MCF 10A (cell line): ENCODE data around the gene FAM200B. TPM values are rescaled to one million over a fixed set of nuclear protein-coding genes. Genes with fewer than 3 reads are reported as not detected.

Experiments used
- BruUV-seq: library from RNA; stranded (reverse); fragments of 400-500 nt; replicated peaks from 2 replicates; lab custom pipeline; 2021; lab: Mats Ljungman, UMichigan
- CTCF ChIA-PET: fragments of 300-600 bp; sonication (Branson Sonifier 250); formaldehyde crosslinking; extraction: SDS; loops from one replicate; lab custom pipeline; 2021; ENCODE audit warnings: antibody characterized with exemption, inconsistent platforms; lab: Yijun Ruan, JAX
- POLR2A ChIA-PET: fragments of 300-600, 350-650 bp; sonication (Branson Sonifier 250); formaldehyde crosslinking; extraction: SDS; loops from one replicate; lab custom pipeline; 2020; ENCODE audit warnings: antibody characterized with exemption, inconsistent platforms; lab: Yijun Ruan, JAX
- DNase-seq: peaks from one replicate; pipeline ENCODE4 v3.0.0-alpha.2; 2018; ENCODE audit not compliant: unreplicated experiment
- H3K27ac Mint-ChIP-seq: one replicate; pipeline ENCODE4 v1.8.0; 2022; ENCODE audit warnings: mild to moderate bottlenecking, low read depth, mixed read lengths; ENCODE audit not compliant: unreplicated experiment
- H3K27me3 Mint-ChIP-seq: one replicate; pipeline ENCODE4 v1.8.0; 2022; ENCODE audit warnings: mixed read lengths; ENCODE audit not compliant: insufficient read depth, unreplicated experiment
- H3K36me3 Mint-ChIP-seq: one replicate; pipeline ENCODE4 v1.8.0; 2022; ENCODE audit warnings: mild to moderate bottlenecking, moderate library complexity, mixed read lengths; ENCODE audit not compliant: insufficient read depth, unreplicated experiment
- H3K4me1 Mint-ChIP-seq: one replicate; pipeline ENCODE4 v1.8.0; 2022; ENCODE audit warnings: mixed read lengths; ENCODE audit not compliant: insufficient read depth, unreplicated experiment
- H3K4me3 Mint-ChIP-seq: one replicate; pipeline ENCODE4 v1.8.0; 2022; ENCODE audit warnings: mild to moderate bottlenecking, moderate library complexity, mixed read lengths; ENCODE audit not compliant: unreplicated experiment
- H3K9me3 Mint-ChIP-seq: one replicate; pipeline ENCODE4 v1.8.0; 2022; ENCODE audit warnings: mixed read lengths; ENCODE audit not compliant: unreplicated experiment
- intact Hi-C: fragments of 100-400 bp; cut with micrococcal nuclease; formaldehyde crosslinking; loops from 2 replicates; pipeline ENCODE4 v1.14.1; 2022
- total RNA-seq: library from RNA; stranded (reverse); gene quantifications from 2 replicates; pipeline ENCODE4 v1.2.3, GENCODE V29; 2022
- TF ChIP-seq, protein P1 (sequence below): fragments of 200-600 bp; IDR thresholded peaks from one replicate; pipeline ENCODE4 v1.8.0; 2022; ENCODE audit warnings: antibody characterized with exemption, mild to moderate bottlenecking; ENCODE audit not compliant: unreplicated experiment

FAM200B gene
- total RNA-seq, 1 experiment from 2014 or later = 46.5 TPM

DNA sequence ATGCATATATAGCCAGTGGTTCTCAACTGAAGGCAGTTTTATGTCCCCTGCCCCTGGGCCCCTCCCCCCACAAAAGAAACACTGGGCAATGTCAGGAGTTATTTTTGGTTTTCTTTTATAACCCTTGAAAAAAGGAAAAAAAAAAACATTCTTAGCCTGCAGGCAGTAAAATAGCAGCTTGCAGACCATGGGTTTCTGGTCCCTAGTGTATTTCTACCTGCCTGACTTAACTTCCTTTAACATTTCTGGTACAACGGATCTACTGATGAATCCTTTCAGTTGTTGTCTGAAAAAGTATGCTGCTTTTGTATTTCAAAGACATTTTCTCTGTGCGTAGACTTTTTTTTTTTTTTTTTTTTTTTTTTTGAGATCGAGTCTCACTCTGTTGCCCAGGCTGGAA lies 11.1 kb upstream of the FAM200B start:
- Mint-ChIP-seq H3K9me3 (no peaks in the 10 kb centered on the region), H3K4me1 (peaks cover 29% of the 10 kb centered on the region), H3K27ac (no peak overlapping the region), H3K4me3 (no peak overlapping the region), H3K27me3 (no peaks in the 10 kb centered on the region), H3K36me3 (peaks cover 26% of the 10 kb centered on the region)
- no peak for DNase-seq
- TF ChIP-seq, protein P1, sequence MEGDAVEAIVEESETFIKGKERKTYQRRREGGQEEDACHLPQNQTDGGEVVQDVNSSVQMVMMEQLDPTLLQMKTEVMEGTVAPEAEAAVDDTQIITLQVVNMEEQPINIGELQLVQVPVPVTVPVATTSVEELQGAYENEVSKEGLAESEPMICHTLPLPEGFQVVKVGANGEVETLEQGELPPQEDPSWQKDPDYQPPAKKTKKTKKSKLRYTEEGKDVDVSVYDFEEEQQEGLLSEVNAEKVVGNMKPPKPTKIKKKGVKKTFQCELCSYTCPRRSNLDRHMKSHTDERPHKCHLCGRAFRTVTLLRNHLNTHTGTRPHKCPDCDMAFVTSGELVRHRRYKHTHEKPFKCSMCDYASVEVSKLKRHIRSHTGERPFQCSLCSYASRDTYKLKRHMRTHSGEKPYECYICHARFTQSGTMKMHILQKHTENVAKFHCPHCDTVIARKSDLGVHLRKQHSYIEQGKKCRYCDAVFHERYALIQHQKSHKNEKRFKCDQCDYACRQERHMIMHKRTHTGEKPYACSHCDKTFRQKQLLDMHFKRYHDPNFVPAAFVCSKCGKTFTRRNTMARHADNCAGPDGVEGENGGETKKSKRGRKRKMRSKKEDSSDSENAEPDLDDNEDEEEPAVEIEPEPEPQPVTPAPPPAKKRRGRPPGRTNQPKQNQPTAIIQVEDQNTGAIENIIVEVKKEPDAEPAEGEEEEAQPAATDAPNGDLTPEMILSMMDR = no peak
- CTCF ChIA-PET = no interaction called here
- no TSS peak for BruUV-seq
- intact Hi-C loops = no loop called here
- POLR2A ChIA-PET = interaction anchor here (0.7 to 4.1 kb wide), 5 partner anchors 9 to 16 kb away, joined by 3 to 36 read pairs (median 3); partner anchors contain the start of genes FAM200B and FBXL5

DNA sequence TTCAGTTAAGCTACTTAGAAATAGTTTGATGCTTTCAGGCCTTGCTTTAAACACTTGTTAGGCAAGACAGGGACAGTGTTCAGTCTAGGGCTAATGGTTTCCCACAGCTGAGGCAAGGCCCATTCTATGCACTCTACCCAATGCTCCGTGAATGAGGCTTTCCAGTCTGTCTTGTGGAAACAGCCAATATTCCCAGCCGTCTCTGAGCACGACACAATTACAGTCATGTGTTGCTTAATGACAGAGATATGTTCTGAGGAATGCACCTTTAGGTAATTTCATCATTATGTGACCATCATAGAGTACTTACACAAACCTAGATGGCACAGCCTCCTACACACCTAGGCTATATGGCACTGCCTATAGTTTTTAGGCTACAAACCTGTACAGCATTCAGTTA lies 9.5 kb upstream of the FAM200B start:
- H3K4me3 Mint-ChIP-seq = no peak overlapping the region
- H3K36me3 Mint-ChIP-seq = peaks cover 12% of the 10 kb centered on the region
- TF ChIP-seq, protein P1 = no peak
- no peaks in the 10 kb centered on the region for H3K9me3 Mint-ChIP-seq
- ChIA-PET CTCF (interaction anchor here (1.1 to 2.7 kb wide), 2 partner anchors 12 to 193 kb away, joined by 3 to 10 read pairs; no protein-coding TSS in a partner anchor), POLR2A (interaction anchor here (0.7 to 4.1 kb wide), 7 partner anchors 8 to 185 kb away, joined by 3 to 36 read pairs (median 7); partner anchors contain the start of genes FAM200B and FBXL5)
- peaks cover 19% of the 10 kb centered on the region for H3K4me1 Mint-ChIP-seq
- intact Hi-C loops = no loop called here
- no TSS peak for BruUV-seq
- no peak for DNase-seq
- H3K27ac Mint-ChIP-seq = peak overlapping the region; percentile 57
- H3K27me3 Mint-ChIP-seq = no peaks in the 10 kb centered on the region

DNA sequence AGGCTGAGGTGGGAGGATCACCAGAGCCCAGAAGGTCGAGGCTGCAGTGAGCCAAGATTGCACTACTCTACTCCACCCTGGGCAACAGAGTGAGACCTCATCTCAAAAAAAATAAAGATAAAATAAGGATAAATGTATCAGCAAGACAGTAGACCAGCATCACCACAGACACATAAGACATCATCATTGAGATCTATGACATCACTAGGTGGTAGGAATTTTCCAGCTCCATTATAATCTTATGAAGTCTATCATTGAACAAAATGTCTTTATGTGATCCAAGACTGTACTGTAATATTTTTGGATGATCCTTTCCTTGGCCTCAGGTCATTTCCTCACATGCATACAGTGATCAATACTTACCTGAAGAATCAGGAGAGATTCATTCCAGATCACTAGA lies 8.3 kb upstream of the FAM200B start:
- no peaks in the 10 kb centered on the region for H3K9me3 Mint-ChIP-seq
- CTCF ChIA-PET = interaction anchor here (0.6 to 2.7 kb wide), 7 partner anchors 13 to 639 kb away, joined by 3 to 10 read pairs (median 3); no protein-coding TSS in a partner anchor
- no peak overlapping the region for H3K27ac Mint-ChIP-seq
- DNase-seq = no peak
- no peaks in the 10 kb centered on the region for H3K27me3 Mint-ChIP-seq
- no TSS peak for BruUV-seq
- POLR2A ChIA-PET = interaction anchor here (1.0 to 10.6 kb wide), 8 partner anchors 7 to 19 kb away, joined by 3 to 184 read pairs (median 6); partner anchors contain the start of genes FAM200B and FBXL5
- intact Hi-C loops = no loop called here
- peaks cover 6% of the 10 kb centered on the region for H3K36me3 Mint-ChIP-seq
- H3K4me3 Mint-ChIP-seq = no peak overlapping the region
- TF ChIP-seq, protein P1 = no peak
- peaks cover 28% of the 10 kb centered on the region for H3K4me1 Mint-ChIP-seq

DNA sequence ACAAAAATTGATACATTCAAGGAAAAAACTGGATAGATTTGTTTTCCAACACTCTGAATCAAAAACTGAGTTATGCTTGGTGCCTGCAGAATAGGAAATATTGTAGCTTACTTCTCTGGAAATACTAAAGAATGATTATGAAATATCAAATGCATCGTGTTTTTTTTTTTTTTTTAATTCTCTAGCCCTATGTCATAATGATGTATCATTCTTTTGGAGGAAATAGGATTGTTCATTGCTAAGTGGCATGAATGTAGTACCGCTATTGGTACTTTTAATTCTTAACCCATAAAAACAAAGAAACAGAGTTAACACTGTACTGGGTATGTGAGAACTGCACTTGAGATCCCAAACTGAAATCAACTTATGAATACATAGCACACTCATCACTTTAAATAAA lies 7.6 kb upstream of the FAM200B start:
- ChIA-PET POLR2A (interaction anchor here (0.6 to 10.6 kb wide), 4 partner anchors 11 to 297 kb away, joined by 3 to 184 read pairs (median 4); partner anchors contain the start of gene FBXL5), CTCF (interaction anchor here (0.6 to 1.4 kb wide), 3 partner anchors 17 to 593 kb away, joined by 3 to 7 read pairs (median 4); no protein-coding TSS in a partner anchor)
- H3K36me3 Mint-ChIP-seq = peaks cover 6% of the 10 kb centered on the region
- no TSS peak for BruUV-seq
- H3K4me1 Mint-ChIP-seq = peaks cover 29% of the 10 kb centered on the region
- no peaks in the 10 kb centered on the region for H3K9me3 Mint-ChIP-seq
- TF ChIP-seq, protein P1 = no peak
- H3K4me3 Mint-ChIP-seq = no peak overlapping the region
- no peak overlapping the region for H3K27ac Mint-ChIP-seq
- H3K27me3 Mint-ChIP-seq = no peaks in the 10 kb centered on the region
- no peak for DNase-seq
- intact Hi-C loops = no loop called here
